Measurements from ENCODE around the gene NKX6-1.

The NKX6-1 gene

DNA sequence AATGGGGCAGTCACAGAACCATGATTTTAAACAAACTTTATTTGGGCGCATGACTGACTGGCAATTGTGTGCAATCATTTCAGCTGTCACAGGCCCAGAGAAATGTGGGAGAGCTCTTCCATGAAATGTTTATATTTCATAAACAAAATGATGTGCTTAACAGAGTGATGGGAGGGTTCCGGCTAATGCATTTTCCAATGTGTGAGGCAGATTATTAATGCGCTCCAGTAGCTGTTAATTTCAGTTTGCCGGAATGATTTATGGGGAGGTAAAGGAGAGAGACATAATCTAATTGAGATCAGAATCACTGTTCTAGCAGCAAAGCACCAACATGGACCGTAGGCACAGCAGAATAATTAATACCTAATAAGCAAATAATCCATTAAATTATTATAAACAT, 55.6 kb downstream of the NKX6-1 start:
- ATAC-seq = no peak
- TF ChIP-seq ARNTL (CRISPR knock-in tag; IDR thresholded peaks at IDR 0.05; ENCODE audit: borderline replicate concordance, low read depth) = no peak
- TF ChIP-seq TCF4 (CRISPR knock-in tag; IDR thresholded peaks at IDR 0.05; ENCODE audit: borderline replicate concordance) = no peak
- TF ChIP-seq ESRRG (CRISPR knock-in tag; IDR thresholded peaks at IDR 0.05) = no peak
- TF ChIP-seq, protein P1, sequence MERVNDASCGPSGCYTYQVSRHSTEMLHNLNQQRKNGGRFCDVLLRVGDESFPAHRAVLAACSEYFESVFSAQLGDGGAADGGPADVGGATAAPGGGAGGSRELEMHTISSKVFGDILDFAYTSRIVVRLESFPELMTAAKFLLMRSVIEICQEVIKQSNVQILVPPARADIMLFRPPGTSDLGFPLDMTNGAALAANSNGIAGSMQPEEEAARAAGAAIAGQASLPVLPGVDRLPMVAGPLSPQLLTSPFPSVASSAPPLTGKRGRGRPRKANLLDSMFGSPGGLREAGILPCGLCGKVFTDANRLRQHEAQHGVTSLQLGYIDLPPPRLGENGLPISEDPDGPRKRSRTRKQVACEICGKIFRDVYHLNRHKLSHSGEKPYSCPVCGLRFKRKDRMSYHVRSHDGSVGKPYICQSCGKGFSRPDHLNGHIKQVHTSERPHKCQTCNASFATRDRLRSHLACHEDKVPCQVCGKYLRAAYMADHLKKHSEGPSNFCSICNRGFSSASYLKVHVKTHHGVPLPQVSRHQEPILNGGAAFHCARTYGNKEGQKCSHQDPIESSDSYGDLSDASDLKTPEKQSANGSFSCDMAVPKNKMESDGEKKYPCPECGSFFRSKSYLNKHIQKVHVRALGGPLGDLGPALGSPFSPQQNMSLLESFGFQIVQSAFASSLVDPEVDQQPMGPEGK (CRISPR knock-in tag; IDR thresholded peaks at IDR 0.05; ENCODE audit: borderline replicate concordance) = no peak
- no peak for TF ChIP-seq ZFP30 (CRISPR knock-in tag; IDR thresholded peaks at IDR 0.05)
- TF ChIP-seq OSR1 (CRISPR knock-in tag; IDR thresholded peaks at IDR 0.05) = no peak
- TF ChIP-seq RARB (CRISPR knock-in tag; IDR thresholded peaks at IDR 0.05) = no peak
- no peak for TF ChIP-seq PPARA (CRISPR knock-in tag; IDR thresholded peaks at IDR 0.05; ENCODE audit: borderline replicate concordance)
- no peak for TF ChIP-seq ZNF565 (CRISPR knock-in tag; conservative IDR thresholded peaks at IDR 0.05; ENCODE audit: low read depth)
- TF ChIP-seq, protein P2, sequence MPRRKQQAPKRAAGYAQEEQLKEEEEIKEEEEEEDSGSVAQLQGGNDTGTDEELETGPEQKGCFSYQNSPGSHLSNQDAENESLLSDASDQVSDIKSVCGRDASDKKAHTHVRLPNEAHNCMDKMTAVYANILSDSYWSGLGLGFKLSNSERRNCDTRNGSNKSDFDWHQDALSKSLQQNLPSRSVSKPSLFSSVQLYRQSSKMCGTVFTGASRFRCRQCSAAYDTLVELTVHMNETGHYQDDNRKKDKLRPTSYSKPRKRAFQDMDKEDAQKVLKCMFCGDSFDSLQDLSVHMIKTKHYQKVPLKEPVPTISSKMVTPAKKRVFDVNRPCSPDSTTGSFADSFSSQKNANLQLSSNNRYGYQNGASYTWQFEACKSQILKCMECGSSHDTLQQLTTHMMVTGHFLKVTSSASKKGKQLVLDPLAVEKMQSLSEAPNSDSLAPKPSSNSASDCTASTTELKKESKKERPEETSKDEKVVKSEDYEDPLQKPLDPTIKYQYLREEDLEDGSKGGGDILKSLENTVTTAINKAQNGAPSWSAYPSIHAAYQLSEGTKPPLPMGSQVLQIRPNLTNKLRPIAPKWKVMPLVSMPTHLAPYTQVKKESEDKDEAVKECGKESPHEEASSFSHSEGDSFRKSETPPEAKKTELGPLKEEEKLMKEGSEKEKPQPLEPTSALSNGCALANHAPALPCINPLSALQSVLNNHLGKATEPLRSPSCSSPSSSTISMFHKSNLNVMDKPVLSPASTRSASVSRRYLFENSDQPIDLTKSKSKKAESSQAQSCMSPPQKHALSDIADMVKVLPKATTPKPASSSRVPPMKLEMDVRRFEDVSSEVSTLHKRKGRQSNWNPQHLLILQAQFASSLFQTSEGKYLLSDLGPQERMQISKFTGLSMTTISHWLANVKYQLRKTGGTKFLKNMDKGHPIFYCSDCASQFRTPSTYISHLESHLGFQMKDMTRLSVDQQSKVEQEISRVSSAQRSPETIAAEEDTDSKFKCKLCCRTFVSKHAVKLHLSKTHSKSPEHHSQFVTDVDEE (CRISPR knock-in tag; IDR thresholded peaks at IDR 0.05) = no peak

DNA sequence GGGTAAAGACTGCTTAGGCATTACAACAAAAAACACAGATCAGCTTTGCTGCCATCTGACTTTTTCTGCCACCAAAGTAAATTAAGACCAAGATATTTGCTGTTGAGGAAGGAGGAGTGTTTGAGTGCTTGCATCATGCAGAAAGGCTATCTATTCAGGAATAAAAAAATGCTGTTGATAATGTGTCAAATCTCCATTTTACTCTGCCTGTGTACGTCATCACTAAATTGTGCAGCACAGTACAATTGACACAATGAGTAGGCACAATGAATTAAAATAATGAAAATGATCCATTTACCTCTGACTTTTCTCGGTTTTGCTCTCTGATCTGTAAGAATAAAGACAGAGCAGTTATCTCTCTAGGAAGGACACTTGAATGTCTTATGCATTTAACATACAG, 56.3 kb downstream of the NKX6-1 start:
- TF ChIP-seq, protein P2 (CRISPR knock-in tag; IDR thresholded peaks at IDR 0.05) = no peak
- TF ChIP-seq ESRRG (CRISPR knock-in tag; IDR thresholded peaks at IDR 0.05) (no peak), ISL1 (CRISPR knock-in tag; IDR thresholded peaks at IDR 0.05) (no peak), GLIS3 (CRISPR knock-in tag; IDR thresholded peaks at IDR 0.05) (no peak), SNAI2 (CRISPR knock-in tag; IDR thresholded peaks at IDR 0.05) (no peak), TCF4 (CRISPR knock-in tag; IDR thresholded peaks at IDR 0.05; ENCODE audit: borderline replicate concordance) (no peak), TOX (CRISPR knock-in tag; IDR thresholded peaks at IDR 0.05; ENCODE audit: borderline replicate concordance) (no peak), BACH2 (CRISPR knock-in tag; IDR thresholded peaks at IDR 0.05; ENCODE audit: borderline replicate concordance) (no peak), ZC3H10 (CRISPR knock-in tag; IDR thresholded peaks at IDR 0.05) (no peak)
- TF ChIP-seq, protein P3, sequence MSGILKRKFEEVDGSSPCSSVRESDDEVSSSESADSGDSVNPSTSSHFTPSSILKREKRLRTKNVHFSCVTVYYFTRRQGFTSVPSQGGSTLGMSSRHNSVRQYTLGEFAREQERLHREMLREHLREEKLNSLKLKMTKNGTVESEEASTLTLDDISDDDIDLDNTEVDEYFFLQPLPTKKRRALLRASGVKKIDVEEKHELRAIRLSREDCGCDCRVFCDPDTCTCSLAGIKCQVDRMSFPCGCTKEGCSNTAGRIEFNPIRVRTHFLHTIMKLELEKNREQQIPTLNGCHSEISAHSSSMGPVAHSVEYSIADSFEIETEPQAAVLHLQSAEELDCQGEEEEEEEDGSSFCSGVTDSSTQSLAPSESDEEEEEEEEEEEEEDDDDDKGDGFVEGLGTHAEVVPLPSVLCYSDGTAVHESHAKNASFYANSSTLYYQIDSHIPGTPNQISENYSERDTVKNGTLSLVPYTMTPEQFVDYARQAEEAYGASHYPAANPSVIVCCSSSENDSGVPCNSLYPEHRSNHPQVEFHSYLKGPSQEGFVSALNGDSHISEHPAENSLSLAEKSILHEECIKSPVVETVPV (CRISPR knock-in tag; IDR thresholded peaks at IDR 0.05) = no peak

More for the DNA sequence above, 56.3 kb downstream of the NKX6-1 start:
- no peak for ATAC-seq

All from SK-N-SH treated with all-trans-retinoic acid at 6 μM for 48 hours (cell line).